Gastroesophageal sphincter (tissue), 3 donors: ENCODE measurements around the gene CTNNA1.

Experiments used
- EP300 ChIP-seq: sonication (generic); formaldehyde crosslinking; IDR thresholded peaks from one replicate; pipeline ENCODE4 v1.6.1; 2017; ENCODE audit warnings: antibody characterized with exemption, mild to moderate bottlenecking
- POLR2A ChIP-seq, 2 donors: fragments of 450-650 bp; IDR thresholded peaks; one replicate each; pipeline ENCODE4 v1.6.1; 2017; ENCODE audit warnings: antibody characterized with exemption in 2 of 2, mild to moderate bottlenecking in 2 of 2, moderate library complexity in 1 of 2
- POLR2AphosphoS5 ChIP-seq: sonication (generic); formaldehyde crosslinking; IDR thresholded peaks from one replicate; pipeline ENCODE4 v1.6.1; 2017; ENCODE audit warnings: antibody characterized with exemption
- TF ChIP-seq, protein P1 (sequence below), 4 experiments: fragments of 200-600 bp in 2 of 4; fragments of 450-650 bp in 2 of 4; sonication (generic) in 1 of 4; IDR thresholded peaks; one replicate each; pipeline ENCODE4 v1.5.1; 2017 to 2019; ENCODE audit warnings: antibody characterized with exemption in 4 of 4, mild to moderate bottlenecking in 2 of 4, moderate library complexity in 2 of 4

DNA sequence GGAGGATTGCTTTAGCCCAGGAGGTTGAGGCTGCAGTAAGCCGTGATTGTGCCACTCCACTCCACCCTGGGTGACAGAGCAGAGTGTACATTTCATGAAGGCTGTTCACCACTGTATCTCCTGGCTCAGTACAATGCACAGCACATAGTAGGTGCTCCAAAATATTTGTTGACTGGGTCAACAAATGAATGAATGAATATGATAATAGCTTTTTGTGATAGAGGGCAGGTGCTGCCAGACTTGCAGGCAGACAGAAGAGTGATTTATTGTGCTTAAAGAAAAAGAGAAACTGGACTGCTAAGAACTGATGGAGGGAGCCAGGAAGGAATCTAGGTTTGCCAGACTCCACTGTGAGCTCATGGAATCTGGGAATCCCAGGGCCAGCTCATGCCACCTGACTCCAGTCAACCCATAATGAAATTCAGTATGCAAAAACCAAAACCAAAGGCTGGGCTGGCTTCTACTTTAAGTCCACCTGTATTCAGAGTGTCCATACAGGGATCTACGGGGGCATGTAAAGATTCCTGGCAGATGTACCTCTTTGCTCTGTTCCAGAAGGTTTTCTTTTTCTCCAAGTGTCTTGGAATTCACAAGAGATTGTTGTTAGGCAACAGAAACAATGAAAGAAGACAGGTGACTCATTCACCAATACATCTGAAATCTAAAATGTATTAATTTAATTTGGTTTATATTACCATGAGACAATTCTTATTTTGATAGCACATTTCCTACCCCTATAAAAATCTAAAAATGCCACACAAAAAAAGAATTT, 15.5 kb upstream of the CTNNA1 start:
- TF ChIP-seq POLR2AphosphoS5: no peak
- no peak for TF ChIP-seq POLR2A (IDR thresholded peaks at IDR 0.05)
- TF ChIP-seq, protein P1, sequence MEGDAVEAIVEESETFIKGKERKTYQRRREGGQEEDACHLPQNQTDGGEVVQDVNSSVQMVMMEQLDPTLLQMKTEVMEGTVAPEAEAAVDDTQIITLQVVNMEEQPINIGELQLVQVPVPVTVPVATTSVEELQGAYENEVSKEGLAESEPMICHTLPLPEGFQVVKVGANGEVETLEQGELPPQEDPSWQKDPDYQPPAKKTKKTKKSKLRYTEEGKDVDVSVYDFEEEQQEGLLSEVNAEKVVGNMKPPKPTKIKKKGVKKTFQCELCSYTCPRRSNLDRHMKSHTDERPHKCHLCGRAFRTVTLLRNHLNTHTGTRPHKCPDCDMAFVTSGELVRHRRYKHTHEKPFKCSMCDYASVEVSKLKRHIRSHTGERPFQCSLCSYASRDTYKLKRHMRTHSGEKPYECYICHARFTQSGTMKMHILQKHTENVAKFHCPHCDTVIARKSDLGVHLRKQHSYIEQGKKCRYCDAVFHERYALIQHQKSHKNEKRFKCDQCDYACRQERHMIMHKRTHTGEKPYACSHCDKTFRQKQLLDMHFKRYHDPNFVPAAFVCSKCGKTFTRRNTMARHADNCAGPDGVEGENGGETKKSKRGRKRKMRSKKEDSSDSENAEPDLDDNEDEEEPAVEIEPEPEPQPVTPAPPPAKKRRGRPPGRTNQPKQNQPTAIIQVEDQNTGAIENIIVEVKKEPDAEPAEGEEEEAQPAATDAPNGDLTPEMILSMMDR (IDR thresholded peaks at IDR 0.05): no peak
- TF ChIP-seq EP300: no peak
